ENCODE measurements around the gene PUM2. TPM values are rescaled to one million over a fixed set of nuclear protein-coding genes. Genes with fewer than 3 reads are reported as not detected.
A peak's percentile ranks its signal among the peaks of the same experiment; 100 is the strongest.
"Not testable (repeated sequence)": the region's sequence is repeated elsewhere in the genome, so short reads cannot be mapped to it uniquely, and the experiment has no call there.

The PUM2 gene
- total and polyA plus RNA-seq, 8 donors, result 86.4 to 129 (median 118) TPM

DNA sequence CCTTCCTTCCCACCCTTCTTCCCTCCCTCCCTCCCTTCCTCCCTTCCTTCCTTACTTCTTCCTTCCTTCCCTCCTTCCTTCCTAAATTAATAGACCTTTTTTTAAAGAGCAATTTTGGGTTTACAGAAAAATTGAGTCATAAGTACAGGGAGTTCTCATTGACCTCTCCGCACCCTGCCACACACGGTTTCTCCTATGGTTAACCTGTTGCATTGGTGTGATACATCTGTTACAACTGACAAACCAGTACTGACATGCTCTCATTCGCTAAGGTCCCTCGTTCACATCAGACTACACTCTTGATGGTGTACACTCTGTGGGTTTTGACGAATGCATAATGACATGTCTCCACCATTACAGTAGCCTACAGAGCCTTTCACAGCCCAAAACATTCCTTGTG is 114.1 kb downstream of the PUM2 start:
- H3K9me3 ChIP-seq, result no peaks in the 10 kb centered on the region
- no peak for DNase-seq
- no peaks in the 10 kb centered on the region for H3K4me1 ChIP-seq
- ATAC-seq, result no peak
- intact Hi-C loops (cut with DNase I), result no loop called here
- TF ChIP-seq, protein P1, sequence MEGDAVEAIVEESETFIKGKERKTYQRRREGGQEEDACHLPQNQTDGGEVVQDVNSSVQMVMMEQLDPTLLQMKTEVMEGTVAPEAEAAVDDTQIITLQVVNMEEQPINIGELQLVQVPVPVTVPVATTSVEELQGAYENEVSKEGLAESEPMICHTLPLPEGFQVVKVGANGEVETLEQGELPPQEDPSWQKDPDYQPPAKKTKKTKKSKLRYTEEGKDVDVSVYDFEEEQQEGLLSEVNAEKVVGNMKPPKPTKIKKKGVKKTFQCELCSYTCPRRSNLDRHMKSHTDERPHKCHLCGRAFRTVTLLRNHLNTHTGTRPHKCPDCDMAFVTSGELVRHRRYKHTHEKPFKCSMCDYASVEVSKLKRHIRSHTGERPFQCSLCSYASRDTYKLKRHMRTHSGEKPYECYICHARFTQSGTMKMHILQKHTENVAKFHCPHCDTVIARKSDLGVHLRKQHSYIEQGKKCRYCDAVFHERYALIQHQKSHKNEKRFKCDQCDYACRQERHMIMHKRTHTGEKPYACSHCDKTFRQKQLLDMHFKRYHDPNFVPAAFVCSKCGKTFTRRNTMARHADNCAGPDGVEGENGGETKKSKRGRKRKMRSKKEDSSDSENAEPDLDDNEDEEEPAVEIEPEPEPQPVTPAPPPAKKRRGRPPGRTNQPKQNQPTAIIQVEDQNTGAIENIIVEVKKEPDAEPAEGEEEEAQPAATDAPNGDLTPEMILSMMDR (IDR thresholded peaks at IDR 0.05), result no peak
- no peaks in the 10 kb centered on the region for H3K36me3 ChIP-seq
- no peak overlapping the region for H3K27ac ChIP-seq
- H3K4me3 ChIP-seq, result no peak overlapping the region
- H3K27me3 ChIP-seq, result peaks cover 0 to 8% of the 10 kb centered on the region in 2 donors

DNA sequence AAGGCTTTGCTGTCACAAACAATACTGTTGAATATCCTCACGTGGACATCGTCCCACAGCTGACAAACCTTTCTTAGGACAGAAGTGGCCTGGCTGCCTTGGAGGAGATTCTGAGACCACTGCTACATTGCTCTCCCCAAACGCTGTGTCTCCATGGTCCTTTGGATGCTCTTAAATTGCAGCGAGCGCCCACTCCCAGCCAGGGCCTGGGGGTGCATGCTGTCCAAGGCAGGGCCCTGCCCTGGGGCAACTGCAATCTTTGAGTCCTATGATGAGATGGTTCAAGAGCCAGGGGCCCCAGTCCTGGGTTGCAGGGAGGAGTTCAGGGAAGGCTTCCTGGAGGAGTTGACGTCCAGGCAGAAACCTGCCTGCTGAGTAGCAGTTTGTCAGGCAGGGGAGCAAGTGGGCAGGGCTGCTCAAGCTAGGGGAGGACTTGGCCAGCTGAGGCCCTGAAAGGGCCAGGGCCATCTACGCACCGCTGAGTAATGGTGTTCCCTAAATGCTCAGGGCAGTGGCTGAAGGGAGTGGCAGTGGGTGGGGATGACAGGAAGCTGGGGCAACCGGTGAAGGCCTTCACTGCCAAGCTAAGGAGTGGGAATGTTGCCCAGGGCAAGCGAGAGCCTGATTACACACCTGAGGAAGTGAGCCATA is 114.9 kb downstream of the PUM2 start:
- Histone ChIP-seq H3K9me3 (no peaks in the 10 kb centered on the region), H3K27me3 (peaks cover 0 to 4% of the 10 kb centered on the region in 2 donors), H3K36me3 (no peaks in the 10 kb centered on the region), H3K4me3 (no peak overlapping the region), H3K27ac (no peak overlapping the region), H3K4me1 (no peaks in the 10 kb centered on the region)
- peak in 2 of 4 donors; percentile 78 for DNase-seq
- peak; percentile 71 for ATAC-seq
- TF ChIP-seq, protein P1 (IDR thresholded peaks at IDR 0.05), result no peak
- intact Hi-C loops (cut with DNase I), result no loop called here

DNA sequence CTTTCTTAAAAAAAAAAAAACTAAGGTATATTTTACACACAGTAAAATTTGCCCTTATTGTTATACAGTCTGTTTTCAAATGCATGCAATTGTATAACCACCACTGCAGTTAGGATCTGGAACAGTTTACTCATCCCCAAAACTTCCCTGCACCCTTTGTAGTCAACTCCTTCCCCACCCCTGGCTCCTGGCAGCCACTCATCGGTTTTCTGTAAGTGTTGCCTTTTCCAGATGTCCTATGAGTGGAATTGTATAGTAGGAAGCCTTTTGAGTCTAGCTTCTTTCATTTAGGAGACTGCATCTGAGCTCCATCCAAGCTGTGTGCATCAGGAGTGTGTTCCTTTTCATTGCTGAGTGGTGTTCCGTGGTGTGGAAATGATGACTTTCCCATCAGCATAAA is 116.0 kb downstream of the PUM2 start:
- DNase-seq; H3K27me3 ChIP-seq; H3K9me3 ChIP-seq; intact Hi-C loops (cut with DNase I); ATAC-seq; H3K4me1 ChIP-seq; H3K36me3 ChIP-seq; H3K27ac ChIP-seq; H3K4me3 ChIP-seq: not testable (repeated sequence)

DNA sequence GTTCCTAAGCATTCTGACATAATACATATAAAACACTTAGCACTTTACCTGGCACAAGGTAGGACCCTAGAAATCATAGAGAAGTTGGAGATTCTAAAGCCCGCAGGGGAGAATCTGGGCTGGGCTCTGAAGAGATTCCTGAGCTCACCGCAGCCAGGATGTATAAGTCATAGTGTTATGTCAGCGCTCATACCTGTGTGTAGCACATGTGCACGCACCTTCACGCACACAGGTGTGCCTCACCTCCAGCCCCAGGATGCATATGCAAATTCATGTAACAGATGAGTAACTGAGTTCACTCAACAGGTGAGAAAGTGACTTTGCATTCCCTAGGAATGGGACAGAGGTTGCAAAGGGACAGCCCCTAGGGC is 117.8 kb downstream of the PUM2 start:
- intact Hi-C loops (cut with DNase I), result no loop called here
- peak; percentile 54 for ATAC-seq
- no peaks in the 10 kb centered on the region for H3K4me1 ChIP-seq
- peak overlapping the region; percentile 15 to 60 for H3K27ac ChIP-seq
- TF ChIP-seq, protein P1 (IDR thresholded peaks at IDR 0.05), result no peak
- H3K9me3 ChIP-seq, result no peaks in the 10 kb centered on the region
- H3K36me3 ChIP-seq, result no peaks in the 10 kb centered on the region
- DNase-seq, result peak in 1 of 4 donors; percentile 28
- peaks cover 0 to 7% of the 10 kb centered on the region in 2 donors for H3K27me3 ChIP-seq
- H3K4me3 ChIP-seq, result no peak overlapping the region

DNA sequence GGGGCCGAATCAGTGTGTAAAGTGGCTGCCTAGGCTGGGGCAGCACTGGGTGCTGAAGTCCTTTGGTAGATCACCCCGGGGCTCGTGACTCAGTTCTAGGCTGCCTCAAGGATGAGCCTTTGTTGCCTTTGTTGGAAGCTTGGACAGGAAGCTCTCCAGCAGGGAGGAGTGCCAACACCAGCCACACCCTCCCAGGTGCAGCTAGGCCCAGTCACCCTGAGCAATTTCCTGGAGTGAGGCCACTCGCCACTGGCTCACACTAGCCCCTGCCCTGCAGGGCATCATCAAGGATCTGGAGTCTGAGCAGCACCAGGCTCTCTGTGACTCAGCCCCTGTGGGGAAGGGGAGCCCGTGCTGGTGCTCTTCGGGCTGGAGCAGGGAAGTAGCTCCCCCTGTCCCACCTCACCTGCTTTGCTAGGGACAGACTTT is 119.0 kb downstream of the PUM2 start:
- Histone ChIP-seq H3K36me3 (no peaks in the 10 kb centered on the region), H3K27me3 (peaks cover under 1 to 19% of the 10 kb centered on the region in 2 donors), H3K4me3 (no peak overlapping the region), H3K4me1 (no peaks in the 10 kb centered on the region), H3K9me3 (no peaks in the 10 kb centered on the region), H3K27ac (no peak overlapping the region)
- TF ChIP-seq, protein P1 (IDR thresholded peaks at IDR 0.05), result no peak
- DNase-seq (peak in 2 of 4 donors; percentile 79 to 81), ATAC-seq (peak; percentile 85)
- intact Hi-C loops (cut with DNase I), result no loop called here

DNA sequence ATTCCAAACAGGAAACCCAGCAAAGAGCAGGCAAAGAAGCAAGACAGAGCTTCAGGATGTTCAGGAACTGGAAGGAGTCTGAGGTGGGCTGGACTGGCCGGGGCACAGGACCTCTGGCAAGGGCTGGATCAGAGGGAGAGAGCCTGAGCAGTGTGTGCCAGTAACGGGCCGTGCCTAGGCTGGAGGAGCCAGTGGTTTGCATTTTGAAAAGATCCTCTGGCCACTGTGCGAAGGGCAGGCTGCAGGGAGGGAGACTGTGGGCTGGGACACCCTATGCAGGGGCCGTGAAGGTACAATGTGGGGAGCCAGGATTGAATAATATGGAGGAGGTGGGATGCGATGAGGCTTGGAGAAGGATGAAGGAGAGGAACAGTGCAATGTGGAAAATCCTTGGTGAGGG is 119.5 kb downstream of the PUM2 start:
- H3K36me3 ChIP-seq, result no peaks in the 10 kb centered on the region
- TF ChIP-seq, protein P1 (IDR thresholded peaks at IDR 0.05), result no peak
- intact Hi-C loops (cut with DNase I), result no loop called here
- DNase-seq (no peak), ATAC-seq (no peak)
- no peak overlapping the region for H3K27ac ChIP-seq
- H3K27me3 ChIP-seq, result peaks cover 5 to 24% of the 10 kb centered on the region in 2 donors
- no peaks in the 10 kb centered on the region for H3K9me3 ChIP-seq
- H3K4me1 ChIP-seq, result no peaks in the 10 kb centered on the region
- H3K4me3 ChIP-seq, result no peak overlapping the region
